Activated naive CD8-positive, alpha-beta T cell treated with anti-CD3 and anti-CD28 coated beads, Interleukin-2, amount 50 U/mL, for 24 hours (primary cell): Measurements from ENCODE around the gene XPC.
"Not testable (repeated sequence)": the region's sequence is repeated elsewhere in the genome, so short reads cannot be mapped to it uniquely, and the experiment has no call there.

Experiments used
- ATAC-seq: fragments of 150-1000 bp; cut with Tn5 transposase; one replicate; pipeline ENCODE4 v1.10.0; 2021
- DNase-seq: peaks from one replicate; pipeline ENCODE4 v3.0.0; 2021
- H3K27ac Mint-ChIP-seq: one replicate; pipeline ENCODE4 v1.8.0; 2021; ENCODE audit warnings: mild to moderate bottlenecking, mixed read lengths
- H3K27me3 Mint-ChIP-seq: one replicate; pipeline ENCODE4 v1.8.0; 2021; ENCODE audit warnings: mixed read lengths
- H3K36me3 Mint-ChIP-seq: one replicate; pipeline ENCODE4 v1.8.0; 2021; ENCODE audit warnings: low read depth, mixed read lengths
- H3K4me1 Mint-ChIP-seq: one replicate; pipeline ENCODE4 v1.8.0; 2021; ENCODE audit warnings: mixed read lengths
- H3K4me3 Mint-ChIP-seq: one replicate; pipeline ENCODE4 v1.8.0; 2021; ENCODE audit warnings: mild to moderate bottlenecking, moderate library complexity, mixed read lengths
- H3K9me3 Mint-ChIP-seq: one replicate; pipeline ENCODE4 v1.8.0; 2021; ENCODE audit warnings: mixed read lengths

Gene XPC

DNA sequence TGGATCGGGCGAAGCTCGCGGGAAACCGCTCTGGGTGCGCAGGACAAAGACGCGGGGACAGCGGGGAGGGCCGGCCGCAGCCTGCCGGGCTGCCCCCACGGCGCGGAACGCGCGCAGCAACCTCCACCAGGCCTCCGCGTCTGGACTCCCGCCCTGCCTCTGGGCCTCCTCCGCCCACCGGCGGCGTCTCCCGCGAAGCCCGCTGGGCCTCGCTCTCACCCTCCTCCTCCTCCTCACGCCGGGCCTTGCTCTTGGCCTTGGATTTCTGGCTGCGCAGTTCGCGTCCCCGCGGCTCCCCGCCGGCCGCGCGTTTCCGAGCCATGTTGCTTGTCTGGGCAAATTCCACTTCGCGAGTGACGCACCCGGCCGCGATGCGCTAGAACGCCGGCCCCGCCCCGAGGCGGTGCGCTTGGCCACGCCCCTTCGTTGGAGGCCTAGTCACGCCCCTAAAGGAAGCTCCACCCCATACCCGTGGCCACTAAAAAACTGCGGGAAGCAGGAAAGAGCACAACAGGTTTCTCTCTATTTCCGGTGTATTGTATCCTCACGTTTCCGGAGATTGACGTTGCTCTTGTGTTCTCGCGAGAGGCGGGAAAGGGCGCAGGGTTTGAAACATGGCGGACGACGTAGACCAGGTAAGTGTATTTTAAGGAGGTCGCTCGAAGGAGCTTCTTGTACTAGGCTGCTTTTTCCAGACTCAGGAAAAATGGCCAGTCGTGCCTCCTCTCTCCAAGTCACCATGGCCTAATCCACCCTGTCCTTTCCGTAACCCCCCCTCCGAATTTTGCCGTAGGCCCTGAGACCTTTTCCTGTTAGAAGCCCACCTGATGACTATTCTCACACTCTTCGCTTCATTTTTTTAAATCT lies at the start of gene XPC, which contains the start of gene LSM3:
TSS of gene XPC (minus strand) at position 355 of the 867 bp plus-strand sequence. CDS start at position 322, 33 bp downstream.
TSS of gene LSM3 (plus strand) at position 571 of the 867 bp plus-strand sequence. CDS start at position 615, 44 bp downstream.
- Mint-ChIP-seq H3K27ac (peak within 1 kb of the TSS; percentile 93), H3K4me3 (peak within 1 kb of the TSS; percentile 93), H3K9me3 (no peaks in the 10 kb centered on the region), H3K36me3 (peaks cover 17% of the 10 kb centered on the region), H3K27me3 (no peaks in the 10 kb centered on the region), H3K4me1 (peaks cover 68% of the 10 kb centered on the region)
- ATAC-seq (peak; percentile 96), DNase-seq (peak; percentile 95)

GRCh38 chr3:14227856-14228255 lies 49.5 kb upstream of the XPC start:
- Mint-ChIP-seq H3K27ac (no peak overlapping the region), H3K4me3 (no peak overlapping the region), H3K9me3 (no peaks in the 10 kb centered on the region), H3K4me1 (peaks cover 6% of the 10 kb centered on the region), H3K27me3 (peaks cover 23% of the 10 kb centered on the region), H3K36me3 (peaks cover 2% of the 10 kb centered on the region)
- ATAC-seq = no peak
- no peak for DNase-seq

DNA sequence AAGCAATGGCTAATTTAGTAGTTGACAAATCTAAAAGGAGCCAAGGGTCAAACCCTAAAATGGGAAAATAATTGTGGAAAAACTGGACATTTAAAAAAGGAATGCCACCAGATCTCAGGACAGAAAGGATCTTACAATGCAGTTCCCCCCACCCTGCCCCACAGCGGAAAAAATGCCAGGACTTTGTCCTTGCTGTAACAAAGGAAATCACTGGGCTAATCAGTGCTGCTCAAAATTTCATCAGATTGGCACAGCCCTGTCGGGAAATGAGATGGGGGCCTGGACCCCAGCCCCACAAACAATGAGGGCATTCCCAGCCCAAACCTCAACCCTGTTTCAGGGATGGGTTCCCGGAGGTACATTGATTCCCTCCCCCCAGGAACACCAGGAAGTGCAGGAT lies 48.0 kb upstream of the XPC start:
- not testable (repeated sequence) for H3K4me3 Mint-ChIP-seq, H3K4me1 Mint-ChIP-seq, DNase-seq, H3K36me3 Mint-ChIP-seq, H3K27ac Mint-ChIP-seq, ATAC-seq
- H3K27me3 Mint-ChIP-seq = peaks cover 11% of the 10 kb centered on the region
- H3K9me3 Mint-ChIP-seq = peaks cover 12% of the 10 kb centered on the region

DNA sequence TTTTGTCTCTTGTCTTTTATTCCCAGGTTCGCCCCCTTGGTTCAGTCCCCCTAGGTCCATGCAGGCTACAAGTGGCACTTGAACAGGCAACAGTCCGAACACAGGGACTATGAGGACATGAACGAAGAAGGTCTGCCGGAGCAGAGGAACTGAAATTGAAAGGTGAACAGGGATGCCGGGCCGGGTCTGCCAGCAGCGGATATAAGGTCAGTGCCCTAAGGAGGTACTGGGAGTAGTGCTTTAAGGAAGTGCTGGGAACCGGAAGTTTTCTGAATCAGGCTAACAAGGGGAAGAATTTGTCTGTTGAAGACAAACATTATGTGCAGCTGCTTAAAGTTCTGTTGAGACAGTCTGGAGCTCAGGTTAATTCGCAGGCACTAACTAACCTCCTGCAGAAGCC lies 47.0 kb upstream of the XPC start:
- Mint-ChIP-seq H3K4me3 (no peak overlapping the region), H3K9me3 (peaks cover 19% of the 10 kb centered on the region), H3K27ac (no peak overlapping the region), H3K36me3 (peaks cover 7% of the 10 kb centered on the region), H3K27me3 (peaks cover 11% of the 10 kb centered on the region), H3K4me1 (peaks cover 3% of the 10 kb centered on the region)
- DNase-seq (no peak), ATAC-seq (no peak)

- Mint-ChIP-seq H3K4me3 (no peak overlapping the region), H3K27ac (no peak overlapping the region), H3K9me3 (peaks cover 19% of the 10 kb centered on the region), H3K36me3 (peaks cover 7% of the 10 kb centered on the region), H3K27me3 (peaks cover 11% of the 10 kb centered on the region), H3K4me1 (peaks cover 3% of the 10 kb centered on the region)
- no peak for DNase-seq
- no peak for ATAC-seq
These were observed 46.5 kb upstream of the XPC start for GRCh38 chr3:14224895-14225294.

- ATAC-seq (no peak), DNase-seq (no peak)
- H3K4me3 Mint-ChIP-seq = no peak overlapping the region
- H3K27ac Mint-ChIP-seq = no peak overlapping the region
- peaks cover 11% of the 10 kb centered on the region for H3K27me3 Mint-ChIP-seq
- peaks cover 19% of the 10 kb centered on the region for H3K9me3 Mint-ChIP-seq
- H3K4me1 Mint-ChIP-seq = peaks cover 3% of the 10 kb centered on the region
- H3K36me3 Mint-ChIP-seq = peaks cover 7% of the 10 kb centered on the region
These were observed 45.2 kb upstream of the XPC start for GRCh38 chr3:14223595-14223994.

DNA sequence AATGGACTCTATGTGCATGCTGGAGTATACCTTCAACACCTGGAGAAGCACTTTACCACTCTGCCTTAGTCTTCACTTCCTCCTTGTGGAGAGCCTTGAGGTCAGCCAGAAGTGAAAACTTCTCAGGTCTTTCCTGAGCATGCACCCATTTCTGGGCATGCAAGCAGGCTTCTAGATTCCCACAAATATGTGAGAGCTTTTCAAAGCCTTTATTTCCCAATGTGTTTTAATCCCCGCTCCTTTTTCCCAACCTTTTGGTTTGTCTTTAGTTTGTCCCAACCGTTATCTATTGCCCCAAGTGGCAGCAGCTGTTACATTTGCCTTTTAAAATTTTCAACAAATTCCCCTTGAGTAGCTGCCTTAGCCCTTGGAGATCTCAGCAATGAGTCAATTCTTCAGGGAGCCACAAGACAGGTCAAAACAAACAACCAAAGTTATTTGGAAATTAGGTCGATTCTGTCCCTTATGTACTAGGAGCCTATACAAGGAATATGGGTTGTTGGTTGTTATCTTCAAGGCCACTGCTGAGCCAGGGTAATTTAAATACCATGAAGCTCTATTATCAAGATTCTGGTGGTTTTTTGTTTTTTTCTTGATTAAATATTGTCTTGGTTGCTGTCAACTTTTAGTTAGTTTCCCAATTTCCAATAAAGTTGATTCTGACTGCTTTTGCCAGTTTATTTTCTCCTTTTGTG lies 44.6 kb upstream of the XPC start:
- Mint-ChIP-seq H3K27me3 (peaks cover 11% of the 10 kb centered on the region), H3K9me3 (peaks cover 19% of the 10 kb centered on the region), H3K36me3 (peaks cover 7% of the 10 kb centered on the region), H3K4me1 (peaks cover 3% of the 10 kb centered on the region), H3K4me3 (no peak overlapping the region), H3K27ac (no peak overlapping the region)
- DNase-seq = no peak
- ATAC-seq = no peak

- H3K4me3 Mint-ChIP-seq = no peak overlapping the region
- peaks cover 6% of the 10 kb centered on the region for H3K4me1 Mint-ChIP-seq
- H3K27me3 Mint-ChIP-seq = peaks cover 11% of the 10 kb centered on the region
- H3K9me3 Mint-ChIP-seq = peaks cover 19% of the 10 kb centered on the region
- no peak for DNase-seq
- H3K36me3 Mint-ChIP-seq = peaks cover 7% of the 10 kb centered on the region
- H3K27ac Mint-ChIP-seq = no peak overlapping the region
- no peak for ATAC-seq
These were observed 44.1 kb upstream of the XPC start for GRCh38 chr3:14222457-14222856.

- DNase-seq = no peak
- Mint-ChIP-seq H3K4me3 (no peak overlapping the region), H3K4me1 (peaks cover 7% of the 10 kb centered on the region), H3K27me3 (peaks cover 11% of the 10 kb centered on the region), H3K9me3 (peaks cover 19% of the 10 kb centered on the region), H3K27ac (no peak overlapping the region), H3K36me3 (peaks cover 7% of the 10 kb centered on the region)
- ATAC-seq = no peak
These were observed 43.5 kb upstream of the XPC start for GRCh38 chr3:14221902-14222301.

- no peak for ATAC-seq
- Mint-ChIP-seq H3K4me3 (no peak overlapping the region), H3K27ac (no peak overlapping the region), H3K36me3 (peaks cover 7% of the 10 kb centered on the region), H3K4me1 (peaks cover 13% of the 10 kb centered on the region), H3K9me3 (peaks cover 19% of the 10 kb centered on the region), H3K27me3 (peaks cover 5% of the 10 kb centered on the region)
- no peak for DNase-seq
These were observed 42.5 kb upstream of the XPC start for GRCh38 chr3:14220933-14221332.

DNA sequence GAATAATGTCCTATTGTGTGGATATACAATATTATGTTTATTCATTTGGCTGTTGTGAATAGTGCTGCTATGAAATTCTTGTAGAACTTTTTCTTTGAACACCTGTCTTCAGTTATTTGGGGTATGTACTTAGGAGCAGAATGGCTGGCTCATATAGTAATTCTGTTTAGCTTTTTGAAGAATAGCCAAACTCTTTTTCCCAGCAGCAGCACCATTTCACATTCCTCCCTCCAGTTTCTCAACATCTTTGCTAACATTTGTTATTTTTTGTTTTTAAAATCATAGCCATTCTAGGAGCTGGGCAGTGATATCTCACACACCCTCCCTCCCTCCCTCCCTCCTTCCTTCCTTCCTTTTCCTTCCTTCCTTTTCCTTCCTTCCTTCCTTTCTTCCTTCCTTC lies 40.0 kb upstream of the XPC start:
- H3K9me3 Mint-ChIP-seq = peaks cover 19% of the 10 kb centered on the region
- H3K4me3 Mint-ChIP-seq = no peak overlapping the region
- ATAC-seq (no peak), DNase-seq (no peak)
- no peak overlapping the region for H3K27ac Mint-ChIP-seq
- no peaks in the 10 kb centered on the region for H3K27me3 Mint-ChIP-seq
- peaks cover 7% of the 10 kb centered on the region for H3K36me3 Mint-ChIP-seq
- H3K4me1 Mint-ChIP-seq = peaks cover 10% of the 10 kb centered on the region

DNA sequence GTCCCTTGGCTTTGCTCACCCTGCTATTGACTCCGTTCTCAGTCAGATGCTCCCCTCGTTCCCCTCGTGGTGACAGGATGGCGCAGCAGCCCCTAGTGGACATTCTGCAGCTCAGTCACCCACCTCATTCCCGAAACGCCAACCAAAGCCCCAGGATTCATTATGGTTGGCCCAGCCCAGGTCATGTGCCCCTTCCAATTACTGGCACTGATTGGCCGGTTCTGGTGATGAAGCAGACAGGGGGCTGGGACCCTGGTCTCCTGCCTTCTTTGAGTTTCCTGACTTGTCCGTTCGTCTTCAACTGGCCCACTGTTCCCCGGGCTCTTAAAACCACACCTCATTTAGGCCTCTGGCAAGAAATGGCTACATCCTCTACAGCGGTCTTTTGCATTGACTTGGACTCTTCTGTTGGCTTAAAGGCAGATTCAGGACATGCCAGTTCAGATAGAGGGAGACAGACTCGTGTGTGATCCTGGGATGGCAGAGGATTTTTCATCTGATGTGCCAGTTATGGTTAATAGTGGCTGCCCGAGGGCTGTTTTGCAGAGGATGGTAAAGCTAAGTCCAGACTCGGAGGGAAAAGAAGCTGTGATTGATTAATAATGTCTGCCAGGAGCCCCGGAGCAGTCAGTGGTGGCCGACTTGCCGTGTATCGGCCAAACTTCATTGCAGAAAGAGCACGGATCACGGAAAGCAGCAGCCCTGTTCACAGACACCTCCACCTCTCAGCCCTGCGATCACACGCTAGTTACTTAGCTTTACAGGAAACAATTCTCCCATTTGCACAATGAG lies 38.1 kb upstream of the XPC start:
- DNase-seq (peak; percentile 65), ATAC-seq (peak; percentile 99)
- peak overlapping the region; percentile 86 for H3K27ac Mint-ChIP-seq
- H3K4me3 Mint-ChIP-seq = peak overlapping the region; percentile 86
- H3K36me3 Mint-ChIP-seq = no peaks in the 10 kb centered on the region
- H3K4me1 Mint-ChIP-seq = peaks cover 10% of the 10 kb centered on the region
- H3K27me3 Mint-ChIP-seq = no peaks in the 10 kb centered on the region
- H3K9me3 Mint-ChIP-seq = peaks cover 7% of the 10 kb centered on the region

DNA sequence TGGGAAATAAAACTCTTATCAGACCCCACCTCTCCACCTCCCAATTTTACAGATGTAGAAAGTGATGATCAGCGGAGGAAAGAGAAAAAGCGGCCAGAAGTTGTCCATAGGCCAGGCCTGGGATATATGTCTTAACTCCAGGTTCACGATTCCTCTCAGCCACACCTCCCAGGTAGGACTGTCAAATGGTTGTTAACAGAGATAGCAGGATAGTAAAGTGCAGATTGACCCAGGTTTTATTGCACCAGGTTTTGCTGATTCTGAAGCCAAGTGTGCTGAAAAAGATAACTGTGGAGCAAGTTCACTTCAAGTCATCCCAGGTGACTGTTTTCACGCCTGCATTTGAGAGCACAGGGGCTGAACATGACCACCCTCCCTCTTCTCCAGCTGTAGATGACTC lies 36.4 kb upstream of the XPC start:
- no peak overlapping the region for H3K27ac Mint-ChIP-seq
- DNase-seq (no peak), ATAC-seq (no peak)
- H3K9me3 Mint-ChIP-seq = no peaks in the 10 kb centered on the region
- H3K4me3 Mint-ChIP-seq = no peak overlapping the region
- H3K36me3 Mint-ChIP-seq = no peaks in the 10 kb centered on the region
- H3K4me1 Mint-ChIP-seq = peaks cover 10% of the 10 kb centered on the region
- H3K27me3 Mint-ChIP-seq = no peaks in the 10 kb centered on the region

DNA sequence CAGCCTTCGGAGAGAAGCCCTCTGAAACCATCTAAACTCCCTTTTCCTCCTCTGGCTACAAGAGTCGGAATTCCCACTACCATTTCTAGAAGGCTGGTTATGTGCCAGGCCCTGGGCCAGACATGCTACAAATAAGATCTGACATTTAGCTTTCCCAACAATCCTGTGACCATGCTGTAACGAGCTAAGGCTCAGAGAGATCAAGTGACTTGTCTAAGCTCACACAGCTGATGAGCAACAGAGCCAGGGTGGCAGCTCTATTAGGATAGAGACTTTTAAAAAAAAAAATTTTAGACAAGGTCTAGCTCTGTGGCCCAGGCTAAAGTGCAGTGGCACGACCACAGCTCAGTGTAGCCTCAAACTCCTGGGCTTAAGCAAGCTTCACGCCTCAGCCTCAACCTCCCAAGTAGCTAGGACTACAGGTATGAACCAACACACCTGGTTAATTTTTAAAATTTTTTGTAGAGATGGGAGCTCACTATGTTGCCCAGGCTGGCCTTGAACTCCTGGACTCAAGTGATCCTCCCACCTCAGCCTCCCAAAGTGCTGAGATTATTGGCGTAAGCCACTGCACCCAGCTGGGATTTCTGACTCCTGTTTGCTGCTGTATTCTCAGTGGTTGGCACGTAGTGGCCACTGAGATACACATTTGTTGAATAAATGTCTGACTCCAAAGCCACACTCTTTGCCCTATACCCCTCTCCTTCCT lies 34.8 kb upstream of the XPC start:
- no peaks in the 10 kb centered on the region for H3K9me3 Mint-ChIP-seq
- H3K36me3 Mint-ChIP-seq = no peaks in the 10 kb centered on the region
- H3K27ac Mint-ChIP-seq = no peak overlapping the region
- DNase-seq (no peak), ATAC-seq (no peak)
- no peak overlapping the region for H3K4me3 Mint-ChIP-seq
- no peaks in the 10 kb centered on the region for H3K27me3 Mint-ChIP-seq
- H3K4me1 Mint-ChIP-seq = peaks cover 10% of the 10 kb centered on the region
